Vagina (tissue), 2 donors: ENCODE measurements around the gene SLITRK4. TPM values are rescaled to one million over a fixed set of nuclear protein-coding genes. Genes with fewer than 3 reads are reported as not detected.

Experiments
- DNase-seq, 2 donors: peaks; one replicate each; pipeline ENCODE4 v3.0.0-alpha.2; 2017; ENCODE audit errors: extremely low spot score in 2 of 2
- H3K27ac ChIP-seq: fragments of 200-600 bp; sonication (generic); one replicate; pipeline ENCODE4 v1.5.1; 2019
- H3K27me3 ChIP-seq: fragments of 200-600 bp; sonication (generic); one replicate; pipeline ENCODE4 v1.5.1; 2019
- H3K36me3 ChIP-seq, 2 donors: fragments of 200-600 bp; sonication (generic); one replicate each; pipeline ENCODE4 v1.5.1; 2017 to 2019
- H3K4me1 ChIP-seq: fragments of 200-600 bp; sonication (generic); one replicate; pipeline ENCODE4 v1.5.1; 2019
- H3K4me3 ChIP-seq, 2 donors: fragments of 200-600 bp; sonication (generic); 1 replicate in 1 of 2; 2 replicates in 1 of 2; pipeline ENCODE4 v1.5.1; 2016 to 2019
- H3K9me3 ChIP-seq: fragments of 200-600 bp; sonication (generic); one replicate; pipeline ENCODE4 v1.5.1; 2019
- POLR2A ChIP-seq, 2 donors: fragments of 450-650 bp; IDR thresholded peaks; one replicate each; pipeline ENCODE4 v1.6.1; 2017; ENCODE audit warnings: antibody characterized with exemption in 2 of 2, mild to moderate bottlenecking in 2 of 2, moderate library complexity in 2 of 2
- POLR2AphosphoS5 ChIP-seq, 2 donors: sonication (generic); formaldehyde crosslinking; IDR thresholded peaks; one replicate each; pipeline ENCODE4 v1.9.0; 2017; ENCODE audit warnings: antibody characterized with exemption in 2 of 2, mild to moderate bottlenecking in 2 of 2, low read depth in 1 of 2; ENCODE audit not compliant: insufficient read depth in 1 of 2
- intact Hi-C: fragments of 100-400 bp; cut with DNase I; formaldehyde crosslinking; loops from one replicate; pipeline ENCODE4 v1.15.1; 2023
- total RNA-seq: library from RNA; depleted of rRNA; stranded (reverse); fragments of >200 nt; gene quantifications from one replicate; pipeline ENCODE4 v1.2.3, GENCODE V29; 2016
- TF ChIP-seq, protein P1 (sequence below), 3 experiments: fragments of 450-650 bp in 2 of 3; fragments of 200-600 bp in 1 of 3; sonication (generic) in 1 of 3; IDR thresholded peaks; one replicate each; pipeline ENCODE4 v1.5.1; 2017 to 2019; ENCODE audit warnings: antibody characterized with exemption in 3 of 3, mild to moderate bottlenecking in 2 of 3, moderate library complexity in 2 of 3

Gene SLITRK4
- total RNA-seq, 1 donor from 2014 or later: 3.2 TPM

DNA sequence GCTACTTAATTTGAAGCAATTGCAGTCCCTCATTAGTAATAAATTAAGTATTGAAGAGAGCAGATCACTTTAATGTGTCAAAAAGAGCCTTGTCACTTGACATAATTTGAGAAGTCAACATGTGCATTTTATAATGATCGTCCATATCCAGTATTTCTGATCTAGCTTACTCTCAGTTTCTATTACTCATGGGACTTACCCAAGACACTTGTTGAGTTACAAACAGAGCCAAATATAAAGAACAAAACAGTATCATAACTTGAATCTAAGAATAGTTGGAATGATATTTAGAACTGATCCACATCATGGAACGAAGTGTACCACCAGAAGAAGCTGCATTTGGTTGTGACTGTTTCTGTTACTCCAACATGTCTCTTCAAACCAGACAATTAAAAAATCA is 54.7 kb downstream of the SLITRK4 start:
- intact Hi-C loops: no loop called here
- H3K4me3 ChIP-seq: no peak overlapping the region
- no peaks in the 10 kb centered on the region for H3K27me3 ChIP-seq
- no peaks in the 10 kb centered on the region for H3K4me1 ChIP-seq
- no peaks in the 10 kb centered on the region for H3K36me3 ChIP-seq
- H3K27ac ChIP-seq: no peak overlapping the region
- no peak for DNase-seq
- no peak for TF ChIP-seq POLR2A (IDR thresholded peaks at IDR 0.05)
- TF ChIP-seq, protein P1, sequence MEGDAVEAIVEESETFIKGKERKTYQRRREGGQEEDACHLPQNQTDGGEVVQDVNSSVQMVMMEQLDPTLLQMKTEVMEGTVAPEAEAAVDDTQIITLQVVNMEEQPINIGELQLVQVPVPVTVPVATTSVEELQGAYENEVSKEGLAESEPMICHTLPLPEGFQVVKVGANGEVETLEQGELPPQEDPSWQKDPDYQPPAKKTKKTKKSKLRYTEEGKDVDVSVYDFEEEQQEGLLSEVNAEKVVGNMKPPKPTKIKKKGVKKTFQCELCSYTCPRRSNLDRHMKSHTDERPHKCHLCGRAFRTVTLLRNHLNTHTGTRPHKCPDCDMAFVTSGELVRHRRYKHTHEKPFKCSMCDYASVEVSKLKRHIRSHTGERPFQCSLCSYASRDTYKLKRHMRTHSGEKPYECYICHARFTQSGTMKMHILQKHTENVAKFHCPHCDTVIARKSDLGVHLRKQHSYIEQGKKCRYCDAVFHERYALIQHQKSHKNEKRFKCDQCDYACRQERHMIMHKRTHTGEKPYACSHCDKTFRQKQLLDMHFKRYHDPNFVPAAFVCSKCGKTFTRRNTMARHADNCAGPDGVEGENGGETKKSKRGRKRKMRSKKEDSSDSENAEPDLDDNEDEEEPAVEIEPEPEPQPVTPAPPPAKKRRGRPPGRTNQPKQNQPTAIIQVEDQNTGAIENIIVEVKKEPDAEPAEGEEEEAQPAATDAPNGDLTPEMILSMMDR (IDR thresholded peaks at IDR 0.05): no peak
- TF ChIP-seq POLR2AphosphoS5 (IDR thresholded peaks at IDR 0.05; ENCODE audit: insufficient read depth in 1 of 2, low read depth in 1 of 2): no peak
- H3K9me3 ChIP-seq: no peaks in the 10 kb centered on the region

DNA sequence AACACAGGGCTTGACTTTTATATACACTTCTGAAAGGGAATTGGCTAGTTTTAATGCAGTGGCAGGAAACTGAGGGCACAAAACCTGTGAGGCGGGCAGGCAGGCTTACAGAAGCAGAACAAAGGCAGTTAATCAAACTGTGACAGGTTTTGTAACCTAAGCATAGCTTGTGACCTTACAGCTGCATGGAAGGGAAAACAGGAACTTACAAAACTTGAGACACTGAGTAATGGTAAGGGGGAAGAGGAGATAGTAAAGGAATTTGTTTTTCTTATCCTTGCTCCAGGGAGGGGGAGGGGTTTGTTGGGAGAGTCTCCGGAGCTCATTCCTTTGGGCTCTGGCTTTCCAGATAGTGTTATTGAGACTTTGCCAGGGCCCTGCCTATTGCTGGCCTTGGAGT is 55.6 kb downstream of the SLITRK4 start:
- Histone ChIP-seq H3K27ac (no peak overlapping the region), H3K4me1 (no peaks in the 10 kb centered on the region), H3K4me3 (no peak overlapping the region), H3K27me3 (no peaks in the 10 kb centered on the region), H3K9me3 (no peaks in the 10 kb centered on the region), H3K36me3 (no peaks in the 10 kb centered on the region)
- no peak for DNase-seq
- intact Hi-C loops: no loop called here
- TF ChIP-seq, protein P1 (IDR thresholded peaks at IDR 0.05): no peak
- TF ChIP-seq POLR2AphosphoS5 (IDR thresholded peaks at IDR 0.05; ENCODE audit: insufficient read depth in 1 of 2, low read depth in 1 of 2) (no peak), POLR2A (IDR thresholded peaks at IDR 0.05) (no peak)

Other genes starting within 250 kb of the SLITRK4 start
- not detected for gene SPANXN3, start 118.6 kb downstream of the SLITRK4 start, total RNA-seq
- gene SPANXN2, start 84.7 kb upstream of the SLITRK4 start, total RNA-seq: not detected
- gene UBE2NL, start 248.0 kb upstream of the SLITRK4 start, total RNA-seq: not detected